GM06990 (cell line): Measurements from ENCODE around the gene RAPGEF1.

ENCODE experiments used
- DNase-seq: peaks from one replicate; pipeline ENCODE4 v3.0.0-alpha.2; 2011; ENCODE audit not compliant: insufficient read length; ENCODE audit errors: extremely low read depth
- H3K27me3 ChIP-seq: replicated peaks from 2 replicates; pipeline ENCODE4 v1.6.0; 2011; ENCODE audit warnings: low read length; ENCODE audit not compliant: control insufficient read depth, insufficient read depth
- H3K36me3 ChIP-seq: 2 replicates; pipeline ENCODE4 v1.5.1; 2011; ENCODE audit warnings: low read length; ENCODE audit not compliant: control insufficient read depth, insufficient read depth
- H3K4me3 ChIP-seq: replicated peaks from 2 replicates; pipeline ENCODE4 v1.5.1; 2011; ENCODE audit warnings: low read depth, mild to moderate bottlenecking, control low read depth, low read length
- CTCF ChIP-seq: IDR thresholded peaks from 2 replicates; pipeline ENCODE4 v1.5.1; 2011; ENCODE audit warnings: low read length, control low read depth, mild to moderate bottlenecking, inconsistent platforms; ENCODE audit not compliant: insufficient read depth, poor library complexity, severe bottlenecking

RAPGEF1 gene

GRCh38 chr9:131776473-131776872 is 36.6 kb upstream of the RAPGEF1 start:
- no peak for TF ChIP-seq CTCF
- no peak for DNase-seq
- no peaks in the 10 kb centered on the region for H3K36me3 ChIP-seq
- no peaks in the 10 kb centered on the region; the same call in none of the 2 replicates for H3K27me3 ChIP-seq
- no peak overlapping the region for H3K4me3 ChIP-seq

DNA sequence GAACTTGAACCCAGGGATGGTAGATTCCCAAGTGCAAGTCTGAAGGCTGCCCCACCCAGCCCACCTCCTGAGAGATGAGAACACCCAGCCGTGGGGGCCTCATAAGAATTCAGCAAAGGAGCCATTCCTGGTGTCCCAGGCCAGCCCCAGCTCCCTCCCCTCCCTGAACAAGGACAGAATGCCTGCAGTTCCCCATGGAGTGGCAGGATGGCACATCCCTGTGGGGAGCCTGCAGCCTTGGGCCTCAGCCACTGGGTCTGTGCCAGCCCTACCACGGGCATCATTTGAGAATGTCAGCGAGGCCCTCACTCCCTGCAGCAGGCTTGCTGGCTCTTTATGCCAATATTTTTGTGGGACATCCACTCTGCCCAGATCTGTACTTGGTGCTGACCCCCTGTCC is 36.2 kb upstream of the RAPGEF1 start:
- H3K27me3 ChIP-seq = no peaks in the 10 kb centered on the region; the same call in none of the 2 replicates
- TF ChIP-seq CTCF = no peak

GRCh38 chr9:131774636-131775035 is 34.8 kb upstream of the RAPGEF1 start:
- no peak for TF ChIP-seq CTCF
- H3K36me3 ChIP-seq = no peaks in the 10 kb centered on the region
- no peaks in the 10 kb centered on the region; the same call in none of the 2 replicates for H3K27me3 ChIP-seq
- no peak overlapping the region for H3K4me3 ChIP-seq
- no peak for DNase-seq

More for the DNA sequence above, 36.2 kb upstream of the RAPGEF1 start:
- H3K4me3 ChIP-seq = no peak overlapping the region
- no peaks in the 10 kb centered on the region for H3K36me3 ChIP-seq
- no peak for DNase-seq

- no peak for DNase-seq
- Histone ChIP-seq H3K27me3 (no peaks in the 10 kb centered on the region; the same call in none of the 2 replicates), H3K36me3 (no peaks in the 10 kb centered on the region), H3K4me3 (no peak overlapping the region)
- TF ChIP-seq CTCF = no peak
Observed at GRCh38 chr9:131773911-131774379, 34.1 kb upstream of the RAPGEF1 start.

DNA sequence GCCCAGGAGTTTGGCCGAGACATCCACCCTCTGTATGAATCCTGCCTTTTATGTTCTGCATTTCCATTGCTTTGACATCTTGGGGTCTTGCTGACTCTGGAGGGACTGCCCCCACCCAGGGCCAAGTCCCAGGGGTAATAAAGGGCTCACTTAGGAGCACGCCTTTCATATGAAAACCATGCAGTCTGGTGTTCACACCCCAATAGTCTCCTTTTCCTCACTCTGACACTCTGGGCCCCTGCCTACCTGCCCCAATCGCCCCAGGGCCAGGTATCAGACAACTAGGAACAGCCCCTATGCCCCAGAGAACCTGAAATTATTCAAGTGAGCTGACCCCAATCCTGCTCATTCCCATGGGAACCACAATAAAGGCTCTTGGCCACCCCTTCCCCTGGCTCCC is 33.1 kb upstream of the RAPGEF1 start:
- Histone ChIP-seq H3K36me3 (no peaks in the 10 kb centered on the region), H3K27me3 (no peaks in the 10 kb centered on the region; the same call in none of the 2 replicates), H3K4me3 (no peak overlapping the region)
- TF ChIP-seq CTCF = no peak
- no peak for DNase-seq

- no peak for TF ChIP-seq CTCF
- no peak for DNase-seq
- Histone ChIP-seq H3K36me3 (no peaks in the 10 kb centered on the region), H3K27me3 (no peaks in the 10 kb centered on the region; the same call in none of the 2 replicates), H3K4me3 (no peak overlapping the region)
Observed at GRCh38 chr9:131771646-131772045, 31.8 kb upstream of the RAPGEF1 start.
